Neural progenitor cell (in vitro differentiated cells): ENCODE measurements around the gene IL17A. TPM values are rescaled to one million over a fixed set of nuclear protein-coding genes. Genes with fewer than 3 reads are reported as not detected.

Source experiments
- DNase-seq: peaks from one replicate; pipeline ENCODE4 v3.0.0-alpha.2; 2016; ENCODE audit warnings: low spot score
- H2AFZ ChIP-seq: fragments of 200-600 bp; sonication (generic); replicated peaks from 2 replicates; pipeline ENCODE4 v1.6.1; 2016; ENCODE audit warnings: antibody characterized with exemption
- H3F3A ChIP-seq: fragments of 200-600 bp; sonication (generic); 2 replicates; pipeline ENCODE4 v1.6.1; 2016; ENCODE audit warnings: antibody characterized with exemption, low read depth
- H3K27ac ChIP-seq: fragments of 200-600 bp; sonication (generic); 2 replicates; pipeline ENCODE4 v1.5.1; 2016; ENCODE audit warnings: mild to moderate bottlenecking
- H3K27me3 ChIP-seq: fragments of 200-600 bp; sonication (generic); 2 replicates; pipeline ENCODE4 v1.6.1; 2016; ENCODE audit warnings: mild to moderate bottlenecking, moderate library complexity
- H3K36me3 ChIP-seq: fragments of 200-600 bp; sonication (generic); 2 replicates; pipeline ENCODE4 v1.5.1; 2016
- H3K4me1 ChIP-seq: fragments of 200-600 bp; sonication (generic); 2 replicates; pipeline ENCODE4 v1.6.1; 2016; ENCODE audit warnings: mixed run types
- H3K4me2 ChIP-seq: fragments of 200-600 bp; sonication (generic); 2 replicates; pipeline ENCODE4 v1.6.1; 2016
- H3K4me3 ChIP-seq: fragments of 200-600 bp; sonication (generic); 2 replicates; pipeline ENCODE4 v1.5.1; 2016
- H3K79me2 ChIP-seq: fragments of 200-600 bp; sonication (generic); 2 replicates; pipeline ENCODE4 v1.6.1; 2016; ENCODE audit warnings: low read depth
- H3K9ac ChIP-seq: fragments of 200-600 bp; sonication (generic); 2 replicates; pipeline ENCODE4 v1.6.1; 2016
- H3K9me3 ChIP-seq: fragments of 200-600 bp; sonication (generic); 2 replicates; pipeline ENCODE4 v1.5.1; 2016; ENCODE audit warnings: low read depth
- H4K20me1 ChIP-seq: fragments of 200-600 bp; sonication (generic); 2 replicates; pipeline ENCODE4 v1.6.1; 2016; ENCODE audit warnings: low read depth
- H3K27ac Mint-ChIP-seq: 3 replicates; pipeline ENCODE4 v1.8.0; 2021; ENCODE audit warnings: mixed read lengths
- H3K27me3 Mint-ChIP-seq: 2 replicates; pipeline ENCODE4 v1.8.0; 2022; ENCODE audit warnings: low read depth, mild to moderate bottlenecking, inconsistent platforms, moderate library complexity, mixed read lengths; ENCODE audit not compliant: insufficient read depth
- H3K36me3 Mint-ChIP-seq: 3 replicates; pipeline ENCODE4 v1.8.0; 2021; ENCODE audit warnings: mixed read lengths
- H3K4me1 Mint-ChIP-seq: 3 replicates; pipeline ENCODE4 v1.8.0; 2021; ENCODE audit warnings: mixed read lengths
- H3K4me3 Mint-ChIP-seq: 3 replicates; pipeline ENCODE4 v1.8.0; 2021; ENCODE audit warnings: mild to moderate bottlenecking, moderate library complexity, mixed read lengths
- H3K9me3 Mint-ChIP-seq: 3 replicates; pipeline ENCODE4 v1.8.0; 2020; ENCODE audit warnings: mixed read lengths
- CTCF ChIP-seq: fragments of 200-600 bp; sonication (generic); IDR thresholded peaks from 2 replicates; pipeline ENCODE4 v1.5.1; 2017; ENCODE audit warnings: antibody characterized with exemption, mild to moderate bottlenecking
- EZH2 ChIP-seq: fragments of 200-600 bp; sonication (generic); IDR thresholded peaks from 2 replicates; pipeline ENCODE4 v1.6.1; 2017; ENCODE audit warnings: antibody characterized with exemption, mild to moderate bottlenecking, moderate library complexity
- EZH2phosphoT487 ChIP-seq: fragments of 200-600 bp; sonication (generic); IDR thresholded peaks from 2 replicates; pipeline ENCODE4 v1.6.1; 2017; ENCODE audit warnings: antibody characterized with exemption
- total RNA-seq: library from RNA; depleted of rRNA; stranded (reverse); fragments of >200 nt; gene quantifications from 2 replicates; pipeline ENCODE4 v1.2.3, GENCODE V29; 2015; ENCODE audit warnings: low replicate concordance

The IL17A gene
- not detected in 2 replicates for total RNA-seq

- Histone ChIP-seq H3K4me1 (peaks cover 7% of the 10 kb centered on the region), H4K20me1 (no peaks in the 10 kb centered on the region), H3F3A (no peaks in the 10 kb centered on the region), H3K79me2 (no peaks in the 10 kb centered on the region), H3K27ac (no peak within 1 kb of the TSS), H3K4me3 (no peak within 1 kb of the TSS), H2AFZ (no peak within 1 kb of the TSS), H3K27me3 (no peaks in the 10 kb centered on the region), H3K4me2 (no peak within 1 kb of the TSS), H3K36me3 (no peaks in the 10 kb centered on the region), H3K9ac (no peak within 1 kb of the TSS), H3K9me3 (no peaks in the 10 kb centered on the region)
- TF ChIP-seq EZH2phosphoT487 (no peak), CTCF (no peak), EZH2 (no peak)
- DNase-seq, result no peak
- Mint-ChIP-seq H3K4me1 (peaks cover 9% of the 10 kb centered on the region), H3K27me3 (no peaks in the 10 kb centered on the region), H3K4me3 (no peak within 1 kb of the TSS), H3K36me3 (no peaks in the 10 kb centered on the region), H3K27ac (no peak within 1 kb of the TSS), H3K9me3 (peaks cover 2% of the 10 kb centered on the region)
Observed at GRCh38 chr6:52186075-52186474, at the start of gene IL17A. IL17A (plus strand) TSS chr6:52186375; CDS start chr6:52186432, 57 bp downstream.

- H3K27me3 ChIP-seq, result no peaks in the 10 kb centered on the region
- Mint-ChIP-seq H3K36me3 (no peaks in the 10 kb centered on the region), H3K4me1 (peaks cover 7% of the 10 kb centered on the region), H3K27ac (no peak overlapping the region), H3K27me3 (peaks cover 6% of the 10 kb centered on the region), H3K9me3 (no peaks in the 10 kb centered on the region), H3K4me3 (no peak overlapping the region)
- no peaks in the 10 kb centered on the region for H4K20me1 ChIP-seq
- H2AFZ ChIP-seq, result no peak overlapping the region
- no peak overlapping the region for H3K4me3 ChIP-seq
- no peak overlapping the region for H3K27ac ChIP-seq
- H3F3A ChIP-seq, result no peaks in the 10 kb centered on the region
- TF ChIP-seq CTCF (no peak), EZH2phosphoT487 (no peak), EZH2 (no peak)
- H3K9ac ChIP-seq, result no peak overlapping the region
- no peak for DNase-seq
- H3K4me1 ChIP-seq, result peaks cover 8% of the 10 kb centered on the region
- H3K4me2 ChIP-seq, result no peak overlapping the region
- no peaks in the 10 kb centered on the region for H3K36me3 ChIP-seq
- no peaks in the 10 kb centered on the region for H3K9me3 ChIP-seq
- H3K79me2 ChIP-seq, result no peaks in the 10 kb centered on the region
Observed at GRCh38 chr6:52136934-52137467, 49.2 kb upstream of the IL17A start.

GRCh38 chr6:52138284-52138683 lies 47.9 kb upstream of the IL17A start:
- Histone ChIP-seq H2AFZ (no peak overlapping the region), H3K9ac (no peak overlapping the region), H3K9me3 (no peaks in the 10 kb centered on the region), H3K27ac (no peak overlapping the region), H3K36me3 (no peaks in the 10 kb centered on the region), H4K20me1 (no peaks in the 10 kb centered on the region), H3K79me2 (no peaks in the 10 kb centered on the region), H3F3A (no peaks in the 10 kb centered on the region), H3K4me2 (no peak overlapping the region), H3K4me3 (no peak overlapping the region), H3K27me3 (no peaks in the 10 kb centered on the region), H3K4me1 (peaks cover 8% of the 10 kb centered on the region)
- DNase-seq, result no peak
- Mint-ChIP-seq H3K36me3 (no peaks in the 10 kb centered on the region), H3K4me1 (peaks cover 7% of the 10 kb centered on the region), H3K9me3 (no peaks in the 10 kb centered on the region), H3K27ac (no peak overlapping the region), H3K27me3 (peaks cover 6% of the 10 kb centered on the region), H3K4me3 (no peak overlapping the region)
- TF ChIP-seq CTCF (no peak), EZH2phosphoT487 (no peak), EZH2 (no peak)
